Measurements from ENCODE around the gene APC2. TPM values are rescaled to one million over a fixed set of nuclear protein-coding genes. Genes with fewer than 3 reads are reported as not detected.

The APC2 gene
- polyA plus RNA-seq, 1 donor from 2014 or later = 50.5 TPM

DNA sequence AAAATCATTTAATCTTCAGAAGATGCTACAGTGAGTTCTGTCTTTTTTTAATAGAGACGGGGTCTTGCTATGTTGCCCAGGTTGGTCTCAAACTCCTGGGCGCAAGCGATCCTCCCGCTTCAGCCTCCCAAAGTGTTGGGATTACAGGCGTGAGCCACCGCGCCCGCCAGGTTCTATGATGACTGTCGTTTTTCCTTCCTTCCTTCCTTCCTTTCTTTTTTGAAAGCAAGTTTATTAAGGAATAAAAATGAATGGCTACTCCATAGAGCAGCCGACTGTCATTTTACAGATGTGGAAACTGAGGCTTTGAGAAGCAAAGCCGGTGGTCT lies 48.1 kb upstream of the APC2 start:
- Histone ChIP-seq H3K4me3 (ENCODE audit: low read length) (peak overlapping the region; percentile 75), H3K79me2 (replicated peaks; ENCODE audit: insufficient read depth, low read length) (no peaks in the 10 kb centered on the region), H3K36me3 (ENCODE audit: insufficient read depth, low read length) (no peaks in the 10 kb centered on the region), H2AFZ (ENCODE audit: low read depth, low read length) (no peak overlapping the region), H3F3A (ENCODE audit: insufficient read depth, low read length, poor library complexity, severe bottlenecking) (no peaks in the 10 kb centered on the region), H4K20me1 (ENCODE audit: insufficient read depth) (no peaks in the 10 kb centered on the region), H3K9ac (ENCODE audit: low read length) (peak overlapping the region; percentile 58), H3K9me2 (ENCODE audit: insufficient read depth, low read length) (no peaks in the 10 kb centered on the region), H3K9me3 (ENCODE audit: low read length) (no peaks in the 10 kb centered on the region), H3K27me3 (ENCODE audit: insufficient read depth, low read depth, low read length) (no peaks in the 10 kb centered on the region), H3K4me2 (ENCODE audit: low read length) (no peak overlapping the region), H3K27ac (ENCODE audit: low read length) (no peak overlapping the region)
- no peak for TF ChIP-seq TAF1 (IDR thresholded peaks at IDR 0.05; ENCODE audit: low read depth)
- TF ChIP-seq RAD21 (conservative IDR thresholded peaks at IDR 0.05) = no peak
- TF ChIP-seq EZH2 (IDR thresholded peaks at IDR 0.05; ENCODE audit: borderline replicate concordance, insufficient read depth, low read length, poor library complexity, severe bottlenecking) = no peak
- no peak for TF ChIP-seq POLR2AphosphoS5 (IDR thresholded peaks at IDR 0.05)
- no peak for TF ChIP-seq SMC3 (conservative IDR thresholded peaks at IDR 0.05; ENCODE audit: poor library complexity)
- TF ChIP-seq, protein P1, sequence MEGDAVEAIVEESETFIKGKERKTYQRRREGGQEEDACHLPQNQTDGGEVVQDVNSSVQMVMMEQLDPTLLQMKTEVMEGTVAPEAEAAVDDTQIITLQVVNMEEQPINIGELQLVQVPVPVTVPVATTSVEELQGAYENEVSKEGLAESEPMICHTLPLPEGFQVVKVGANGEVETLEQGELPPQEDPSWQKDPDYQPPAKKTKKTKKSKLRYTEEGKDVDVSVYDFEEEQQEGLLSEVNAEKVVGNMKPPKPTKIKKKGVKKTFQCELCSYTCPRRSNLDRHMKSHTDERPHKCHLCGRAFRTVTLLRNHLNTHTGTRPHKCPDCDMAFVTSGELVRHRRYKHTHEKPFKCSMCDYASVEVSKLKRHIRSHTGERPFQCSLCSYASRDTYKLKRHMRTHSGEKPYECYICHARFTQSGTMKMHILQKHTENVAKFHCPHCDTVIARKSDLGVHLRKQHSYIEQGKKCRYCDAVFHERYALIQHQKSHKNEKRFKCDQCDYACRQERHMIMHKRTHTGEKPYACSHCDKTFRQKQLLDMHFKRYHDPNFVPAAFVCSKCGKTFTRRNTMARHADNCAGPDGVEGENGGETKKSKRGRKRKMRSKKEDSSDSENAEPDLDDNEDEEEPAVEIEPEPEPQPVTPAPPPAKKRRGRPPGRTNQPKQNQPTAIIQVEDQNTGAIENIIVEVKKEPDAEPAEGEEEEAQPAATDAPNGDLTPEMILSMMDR (IDR thresholded peaks at IDR 0.05; ENCODE audit: poor library complexity, severe bottlenecking) = no peak
- TF ChIP-seq MXI1 (conservative IDR thresholded peaks at IDR 0.05; ENCODE audit: poor library complexity, severe bottlenecking) = no peak
- no peak for TF ChIP-seq EP300 (conservative IDR thresholded peaks at IDR 0.05; ENCODE audit: poor library complexity, severe bottlenecking)
- TF ChIP-seq, protein P2, sequence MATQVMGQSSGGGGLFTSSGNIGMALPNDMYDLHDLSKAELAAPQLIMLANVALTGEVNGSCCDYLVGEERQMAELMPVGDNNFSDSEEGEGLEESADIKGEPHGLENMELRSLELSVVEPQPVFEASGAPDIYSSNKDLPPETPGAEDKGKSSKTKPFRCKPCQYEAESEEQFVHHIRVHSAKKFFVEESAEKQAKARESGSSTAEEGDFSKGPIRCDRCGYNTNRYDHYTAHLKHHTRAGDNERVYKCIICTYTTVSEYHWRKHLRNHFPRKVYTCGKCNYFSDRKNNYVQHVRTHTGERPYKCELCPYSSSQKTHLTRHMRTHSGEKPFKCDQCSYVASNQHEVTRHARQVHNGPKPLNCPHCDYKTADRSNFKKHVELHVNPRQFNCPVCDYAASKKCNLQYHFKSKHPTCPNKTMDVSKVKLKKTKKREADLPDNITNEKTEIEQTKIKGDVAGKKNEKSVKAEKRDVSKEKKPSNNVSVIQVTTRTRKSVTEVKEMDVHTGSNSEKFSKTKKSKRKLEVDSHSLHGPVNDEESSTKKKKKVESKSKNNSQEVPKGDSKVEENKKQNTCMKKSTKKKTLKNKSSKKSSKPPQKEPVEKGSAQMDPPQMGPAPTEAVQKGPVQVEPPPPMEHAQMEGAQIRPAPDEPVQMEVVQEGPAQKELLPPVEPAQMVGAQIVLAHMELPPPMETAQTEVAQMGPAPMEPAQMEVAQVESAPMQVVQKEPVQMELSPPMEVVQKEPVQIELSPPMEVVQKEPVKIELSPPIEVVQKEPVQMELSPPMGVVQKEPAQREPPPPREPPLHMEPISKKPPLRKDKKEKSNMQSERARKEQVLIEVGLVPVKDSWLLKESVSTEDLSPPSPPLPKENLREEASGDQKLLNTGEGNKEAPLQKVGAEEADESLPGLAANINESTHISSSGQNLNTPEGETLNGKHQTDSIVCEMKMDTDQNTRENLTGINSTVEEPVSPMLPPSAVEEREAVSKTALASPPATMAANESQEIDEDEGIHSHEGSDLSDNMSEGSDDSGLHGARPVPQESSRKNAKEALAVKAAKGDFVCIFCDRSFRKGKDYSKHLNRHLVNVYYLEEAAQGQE (IDR thresholded peaks at IDR 0.05; ENCODE audit: borderline replicate concordance) = no peak

DNA sequence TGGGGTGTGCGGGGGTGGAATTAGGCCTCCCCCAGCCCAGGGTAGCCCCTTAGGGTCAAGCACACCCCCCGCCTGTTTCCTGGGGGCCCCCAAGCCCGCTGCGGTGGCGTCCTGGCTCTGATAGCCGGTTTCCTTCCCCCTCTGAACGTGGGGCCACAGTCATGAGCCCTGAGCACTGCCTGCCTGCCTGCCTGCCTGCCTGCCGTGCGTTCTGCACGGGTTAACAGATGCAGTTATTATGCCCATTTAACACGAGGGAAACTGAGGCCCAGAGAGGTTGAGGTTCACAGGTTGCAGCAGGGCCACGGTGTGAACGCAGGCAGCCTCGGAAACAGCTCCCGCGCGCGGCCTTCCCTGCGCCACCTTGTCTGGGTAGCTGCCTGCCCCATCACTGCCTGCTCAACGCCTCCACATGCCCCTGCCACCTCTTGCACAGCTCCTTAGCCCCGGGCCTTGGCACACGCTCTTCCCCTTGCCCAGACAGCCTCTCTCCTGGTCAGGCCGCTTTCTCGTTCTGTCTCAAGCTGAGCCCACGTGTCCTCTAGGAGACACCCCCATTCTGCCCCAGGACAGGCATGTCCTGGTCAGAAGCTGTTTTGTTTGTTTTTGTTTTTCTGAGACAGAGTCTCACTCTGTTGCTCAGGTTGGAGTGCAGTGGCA lies 47.4 kb upstream of the APC2 start:
- Histone ChIP-seq H3K36me3 (ENCODE audit: insufficient read depth, low read length) (no peaks in the 10 kb centered on the region), H3K27me3 (ENCODE audit: insufficient read depth, low read depth, low read length) (no peaks in the 10 kb centered on the region), H3K27ac (ENCODE audit: low read length) (no peak overlapping the region), H3K9me3 (ENCODE audit: low read length) (no peaks in the 10 kb centered on the region), H3F3A (ENCODE audit: insufficient read depth, low read length, poor library complexity, severe bottlenecking) (no peaks in the 10 kb centered on the region), H3K4me2 (ENCODE audit: low read length) (no peak overlapping the region), H3K9me2 (ENCODE audit: insufficient read depth, low read length) (no peaks in the 10 kb centered on the region), H2AFZ (ENCODE audit: low read depth, low read length) (no peak overlapping the region), H3K4me3 (ENCODE audit: low read length) (peak overlapping the region; percentile 44), H4K20me1 (ENCODE audit: insufficient read depth) (no peaks in the 10 kb centered on the region), H3K9ac (ENCODE audit: low read length) (peak overlapping the region; percentile 27), H3K79me2 (replicated peaks; ENCODE audit: insufficient read depth, low read length) (no peaks in the 10 kb centered on the region)
- no peak for TF ChIP-seq TAF1 (IDR thresholded peaks at IDR 0.05; ENCODE audit: low read depth)
- TF ChIP-seq SMC3 (conservative IDR thresholded peaks at IDR 0.05; ENCODE audit: poor library complexity) = no peak
- TF ChIP-seq, protein P1 (IDR thresholded peaks at IDR 0.05; ENCODE audit: poor library complexity, severe bottlenecking) = no peak
- no peak for TF ChIP-seq MXI1 (conservative IDR thresholded peaks at IDR 0.05; ENCODE audit: poor library complexity, severe bottlenecking)
- no peak for TF ChIP-seq EZH2 (IDR thresholded peaks at IDR 0.05; ENCODE audit: borderline replicate concordance, insufficient read depth, low read length, poor library complexity, severe bottlenecking)
- no peak for TF ChIP-seq RAD21 (conservative IDR thresholded peaks at IDR 0.05)
- no peak for TF ChIP-seq POLR2AphosphoS5 (IDR thresholded peaks at IDR 0.05)
- TF ChIP-seq EP300 (conservative IDR thresholded peaks at IDR 0.05; ENCODE audit: poor library complexity, severe bottlenecking) = no peak
- TF ChIP-seq, protein P2 (IDR thresholded peaks at IDR 0.05; ENCODE audit: borderline replicate concordance) = no peak

All from neural cell (in vitro differentiated cells).